ENCODE data around the gene LRMDA.

GRCh38 chr10:76043261-76043660 lies 611.8 kb downstream of the LRMDA start:
- TF ChIP-seq POLR2AphosphoS5 (IDR thresholded peaks at IDR 0.05) = no peak
- no peak for TF ChIP-seq CTCF (IDR thresholded peaks at IDR 0.05)
- TF ChIP-seq POLR2A (IDR thresholded peaks at IDR 0.05) = no peak
- no peak for TF ChIP-seq EP300 (IDR thresholded peaks at IDR 0.05)
